ELF-1 (cell line): Measurements from ENCODE around the gene PCDHB14.
"Not testable (repeated sequence)": the region's sequence is repeated elsewhere in the genome, so short reads cannot be mapped to it uniquely, and the experiment has no call there.

Source experiments
- DNase-seq: peaks from one replicate; pipeline ENCODE4 v3.0.0-alpha.2; 2016; ENCODE audit warnings: low read depth, low spot score

Gene PCDHB14

DNA sequence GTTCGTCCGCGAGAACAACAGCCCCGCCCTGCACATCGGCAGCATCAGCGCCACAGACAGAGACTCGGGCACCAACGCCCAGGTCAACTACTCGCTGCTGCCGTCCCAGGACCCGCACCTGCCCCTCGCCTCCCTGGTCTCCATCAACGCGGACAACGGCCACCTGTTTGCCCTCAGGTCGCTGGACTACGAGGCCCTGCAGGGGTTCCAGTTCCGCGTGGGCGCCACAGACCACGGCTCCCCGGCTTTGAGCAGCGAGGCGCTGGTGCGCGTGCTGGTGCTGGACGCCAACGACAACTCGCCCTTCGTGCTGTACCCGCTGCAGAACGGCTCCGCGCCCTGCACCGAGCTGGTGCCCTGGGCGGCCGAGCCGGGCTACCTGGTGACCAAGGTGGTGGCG lies 12.9 kb upstream of the PCDHB14 start:
- not testable (repeated sequence) for DNase-seq

DNA sequence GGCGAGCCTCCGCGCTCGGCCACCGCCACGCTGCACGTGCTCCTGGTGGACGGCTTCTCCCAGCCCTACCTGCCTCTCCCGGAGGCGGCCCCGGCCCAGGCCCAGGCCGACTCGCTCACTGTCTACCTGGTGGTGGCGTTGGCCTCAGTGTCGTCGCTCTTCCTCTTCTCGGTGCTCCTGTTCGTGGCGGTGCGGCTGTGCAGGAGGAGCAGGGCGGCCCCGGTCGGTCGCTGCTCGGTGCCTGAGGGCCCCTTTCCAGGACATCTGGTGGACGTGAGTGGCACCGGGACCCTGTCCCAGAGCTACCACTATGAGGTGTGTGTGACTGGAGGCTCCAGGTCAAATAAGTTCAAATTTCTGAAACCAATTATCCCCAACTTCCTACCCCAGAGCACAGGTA lies 12.3 kb upstream of the PCDHB14 start:
- DNase-seq = not testable (repeated sequence)

GRCh38 chr5:141213656-141214339 lies 9.3 kb upstream of the PCDHB14 start, which contains the start of gene PCDHB13:
PCDHB13 (plus strand) TSS chr5:141213919; CDS start chr5:141214124, 205 bp downstream.
- peak; percentile 62 for DNase-seq

DNA sequence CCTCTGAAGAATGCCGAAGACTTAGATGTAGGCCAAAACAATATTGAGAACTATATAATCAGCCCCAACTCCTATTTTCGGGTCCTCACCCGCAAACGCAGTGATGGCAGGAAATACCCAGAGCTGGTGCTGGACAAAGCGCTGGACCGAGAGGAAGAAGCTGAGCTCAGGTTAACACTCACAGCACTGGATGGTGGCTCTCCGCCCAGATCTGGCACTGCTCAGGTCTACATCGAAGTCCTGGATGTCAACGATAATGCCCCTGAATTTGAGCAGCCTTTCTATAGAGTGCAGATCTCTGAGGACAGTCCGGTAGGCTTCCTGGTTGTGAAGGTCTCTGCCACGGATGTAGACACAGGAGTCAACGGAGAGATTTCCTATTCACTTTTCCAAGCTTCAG lies 8.6 kb upstream of the PCDHB14 start:
- not testable (repeated sequence) for DNase-seq

GRCh38 chr5:141215504-141215903 lies 7.6 kb upstream of the PCDHB14 start:
- not testable (repeated sequence) for DNase-seq

- DNase-seq = not testable (repeated sequence)
Measured at GRCh38 chr5:141216035-141216434, 7.1 kb upstream of the PCDHB14 start.

GRCh38 chr5:141224844-141225243 lies 1.7 kb downstream of the PCDHB14 start:
- DNase-seq = not testable (repeated sequence)

GRCh38 chr5:141225421-141225820 lies 2.3 kb downstream of the PCDHB14 start:
- DNase-seq = not testable (repeated sequence)

GRCh38 chr5:141234109-141234667 lies 11.0 kb downstream of the PCDHB14 start:
- no peak for DNase-seq

- DNase-seq = not testable (repeated sequence)
Measured at GRCh38 chr5:141235922-141236321, 12.8 kb downstream of the PCDHB14 start.

DNA sequence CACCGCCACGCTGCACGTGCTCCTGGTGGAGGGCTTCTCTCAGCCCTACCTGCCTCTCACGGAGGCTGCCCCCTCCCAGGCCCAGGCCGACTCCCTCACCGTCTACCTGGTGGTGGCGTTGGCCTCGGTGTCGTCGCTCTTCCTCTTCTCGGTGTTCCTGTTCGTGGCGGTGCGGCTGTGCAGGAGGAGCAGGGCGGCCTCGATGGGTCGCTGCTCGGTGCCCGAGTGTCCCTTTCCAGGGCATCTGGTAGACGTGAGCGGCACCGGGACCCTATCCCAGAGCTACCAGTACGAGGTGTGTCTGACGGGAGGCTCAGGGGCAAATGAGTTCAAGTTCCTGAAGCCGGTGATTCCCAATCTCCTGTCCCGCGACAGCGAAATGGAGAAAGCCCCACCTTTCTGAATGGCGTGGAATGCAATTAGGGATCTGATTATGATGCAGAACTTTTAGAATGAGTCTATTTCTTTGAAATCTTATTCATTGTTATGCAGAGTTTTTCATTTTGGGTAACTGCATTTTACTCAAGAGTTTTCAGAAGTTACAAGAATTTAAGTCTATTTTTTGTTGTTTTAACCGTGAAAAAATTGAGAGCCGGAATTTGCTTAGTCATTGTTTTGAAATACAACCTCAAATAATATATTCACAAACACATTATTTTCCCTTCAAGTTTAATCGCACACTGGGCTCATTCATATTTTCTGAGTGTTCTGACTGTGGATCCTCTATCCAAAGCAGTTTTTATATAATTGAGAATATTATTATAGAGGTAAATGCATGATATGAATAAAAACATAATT lies 13.6 kb downstream of the PCDHB14 start:
- no peak for DNase-seq

DNA sequence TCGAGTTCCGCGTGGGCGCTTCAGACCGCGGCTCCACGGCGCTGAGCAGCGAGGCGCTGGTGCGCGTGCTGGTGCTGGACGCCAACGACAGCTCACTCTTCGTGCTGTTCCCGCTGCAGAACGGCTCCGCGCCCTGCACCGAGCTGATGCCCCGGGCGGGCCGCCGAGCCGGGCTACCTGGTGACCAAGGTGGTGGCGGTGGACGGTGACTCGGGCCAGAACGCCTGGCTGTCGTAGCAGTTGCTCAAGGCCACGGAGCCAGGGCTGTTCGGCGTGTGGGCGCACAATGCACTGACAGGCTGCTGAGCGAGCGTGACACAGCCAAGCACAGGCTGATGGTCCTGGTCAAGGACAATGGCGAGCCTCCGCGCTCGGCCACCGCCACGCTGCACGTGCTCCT lies 18.4 kb downstream of the PCDHB14 start:
- DNase-seq = no peak

- peak; percentile 50 for DNase-seq
Measured at GRCh38 chr5:141245250-141245717, 22.1 kb downstream of the PCDHB14 start, which contains the start of gene PCDHB15. PCDHB15 (plus strand) TSS chr5:141245395; CDS start chr5:141245579, 184 bp downstream.

DNA sequence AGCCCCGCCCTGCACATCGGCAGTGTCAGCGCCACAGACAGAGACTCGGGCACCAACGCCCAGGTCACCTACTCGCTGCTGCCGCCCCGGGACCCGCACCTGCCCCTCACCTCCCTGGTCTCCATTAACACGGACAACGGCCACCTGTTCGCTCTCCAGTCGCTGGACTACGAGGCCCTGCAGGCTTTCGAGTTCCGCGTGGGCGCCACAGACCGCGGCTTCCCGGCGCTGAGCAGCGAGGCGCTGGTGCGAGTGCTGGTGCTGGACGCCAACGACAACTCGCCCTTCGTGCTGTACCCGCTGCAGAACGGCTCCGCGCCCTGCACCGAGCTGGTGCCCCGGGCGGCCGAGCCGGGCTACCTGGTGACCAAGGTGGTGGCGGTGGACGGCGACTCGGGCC lies 23.8 kb downstream of the PCDHB14 start:
- DNase-seq = not testable (repeated sequence)

DNA sequence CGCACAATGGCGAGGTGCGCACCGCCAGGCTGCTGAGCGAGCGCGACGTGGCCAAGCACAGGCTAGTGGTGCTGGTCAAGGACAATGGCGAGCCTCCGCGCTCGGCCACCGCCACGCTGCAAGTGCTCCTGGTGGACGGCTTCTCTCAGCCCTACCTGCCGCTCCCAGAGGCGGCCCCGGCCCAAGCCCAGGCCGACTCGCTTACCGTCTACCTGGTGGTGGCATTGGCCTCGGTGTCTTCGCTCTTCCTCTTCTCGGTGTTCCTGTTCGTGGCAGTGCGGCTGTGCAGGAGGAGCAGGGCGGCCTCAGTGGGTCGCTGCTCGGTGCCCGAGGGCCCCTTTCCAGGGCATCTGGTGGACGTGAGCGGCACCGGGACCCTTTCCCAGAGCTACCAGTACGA lies 24.3 kb downstream of the PCDHB14 start:
- DNase-seq = not testable (repeated sequence)

GRCh38 chr5:141250576-141250975 lies 27.4 kb downstream of the PCDHB14 start:
- DNase-seq = no peak

- DNase-seq = no peak
Measured at GRCh38 chr5:141258464-141258863, 35.3 kb downstream of the PCDHB14 start.

DNA sequence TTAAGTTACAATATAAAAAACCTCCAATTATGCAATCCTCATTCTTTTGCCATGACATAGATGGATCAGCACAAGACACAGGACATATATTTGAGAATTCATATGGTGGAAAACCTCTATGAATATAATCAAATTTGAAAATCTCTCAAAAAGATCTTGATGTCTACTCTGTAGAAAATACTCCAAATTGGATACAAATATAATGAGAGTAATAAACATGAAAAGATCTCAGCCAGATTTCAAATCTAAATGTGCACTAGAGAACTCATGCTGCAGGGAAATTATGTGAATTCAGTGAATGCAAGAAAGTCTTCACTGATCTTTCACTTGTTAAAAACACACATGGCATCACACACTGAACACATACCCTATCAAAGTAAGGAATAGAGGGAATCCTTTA lies 35.8 kb downstream of the PCDHB14 start:
- DNase-seq = no peak

DNA sequence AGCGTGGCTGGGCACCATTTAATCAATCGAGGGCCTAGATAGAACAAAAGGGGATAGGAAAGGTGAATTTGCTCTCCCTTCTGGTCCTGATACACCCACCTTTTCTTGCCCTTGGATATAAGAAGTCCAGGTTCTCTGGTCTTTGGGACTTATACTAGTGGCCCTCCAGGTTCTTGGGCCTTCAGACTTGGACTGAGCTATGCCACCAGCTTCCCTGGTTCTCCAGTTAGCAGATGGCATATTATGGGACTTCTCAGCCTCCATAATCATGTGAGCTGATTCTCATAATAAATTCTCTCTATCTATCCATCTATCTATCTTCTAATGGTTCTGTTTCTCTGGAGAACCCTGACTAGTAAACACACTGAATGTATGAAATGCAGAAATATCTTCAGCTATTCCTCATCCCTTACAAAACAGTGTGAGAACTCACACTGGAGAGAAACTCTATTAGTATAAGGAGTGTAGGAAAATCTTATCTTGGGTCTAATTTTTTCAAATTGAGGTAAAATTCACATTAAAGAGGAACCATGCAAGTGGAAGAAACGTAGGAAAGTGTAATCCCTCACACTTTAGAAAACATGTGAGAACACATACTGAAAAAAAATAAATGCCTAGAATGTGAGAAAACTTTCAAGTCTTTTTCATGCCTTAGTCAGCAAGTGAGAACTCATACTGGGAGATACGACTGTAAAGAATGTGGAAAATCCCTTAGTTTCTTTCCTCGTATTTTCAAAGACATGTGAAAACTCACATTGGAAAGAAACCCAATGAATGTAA lies 37.5 kb downstream of the PCDHB14 start:
- no peak for DNase-seq

GRCh38 chr5:141261238-141261546 lies 38.0 kb downstream of the PCDHB14 start:
- DNase-seq = no peak

DNA sequence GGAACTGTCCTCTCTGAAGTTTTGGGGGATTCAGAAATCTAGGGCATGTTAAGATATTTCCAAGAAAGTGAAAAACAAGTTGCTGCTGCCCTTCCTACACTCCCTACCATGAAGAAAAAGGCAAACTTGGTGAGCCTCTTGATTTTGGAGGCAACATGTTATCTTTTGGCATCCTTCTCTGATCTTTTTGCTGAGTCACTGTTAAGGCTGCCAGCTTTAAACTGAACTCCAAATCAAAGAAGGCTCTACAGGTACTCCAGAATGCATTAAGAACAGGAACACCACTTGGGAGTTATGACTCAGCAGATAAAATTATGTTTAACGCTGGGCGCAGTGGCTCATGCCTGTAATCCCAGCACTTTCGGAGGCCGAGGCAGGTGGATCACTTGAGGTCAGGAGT lies 46.1 kb downstream of the PCDHB14 start:
- no peak for DNase-seq

DNA sequence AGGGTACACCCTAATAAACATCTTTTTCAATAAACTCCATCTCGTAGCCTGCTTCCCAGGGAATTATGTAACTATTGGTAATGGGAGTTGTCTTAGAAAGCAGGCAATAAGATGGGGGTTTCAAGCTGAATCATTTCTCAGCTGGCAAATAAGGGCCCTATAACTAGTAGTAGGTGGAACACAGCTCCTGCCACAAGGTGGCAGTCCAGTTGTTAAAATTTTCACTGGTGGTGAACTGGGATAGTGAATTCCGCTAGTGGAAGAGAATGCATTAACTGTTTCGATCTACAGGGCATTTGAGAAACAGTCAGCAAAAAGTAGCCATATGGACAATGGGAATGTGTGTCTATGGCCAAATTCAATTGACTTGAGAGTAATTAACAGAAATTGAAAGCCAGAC lies 49.8 kb downstream of the PCDHB14 start:
- no peak for DNase-seq
